ENCODE data around the gene ENTHD1.

Gene ENTHD1

GRCh38 chr22:39819429-39819828 is 74.1 kb downstream of the ENTHD1 start:
- Mint-ChIP-seq H3K36me3 (ENCODE audit: low read depth) (no peaks in the 10 kb centered on the region), H3K4me3 (no peak overlapping the region), H3K9me3 (no peaks in the 10 kb centered on the region), H3K27ac (no peak overlapping the region), H3K27me3 (no peaks in the 10 kb centered on the region), H3K4me1 (ENCODE audit: low read depth) (peaks cover 8% of the 10 kb centered on the region)
- DNase-seq: no peak

- no peak for DNase-seq
- no peaks in the 10 kb centered on the region for H3K9me3 Mint-ChIP-seq
- no peaks in the 10 kb centered on the region for H3K27me3 Mint-ChIP-seq
- peaks cover 8% of the 10 kb centered on the region for H3K4me1 Mint-ChIP-seq (ENCODE audit: low read depth)
- no peak overlapping the region for H3K27ac Mint-ChIP-seq
- H3K4me3 Mint-ChIP-seq: no peak overlapping the region
- no peaks in the 10 kb centered on the region for H3K36me3 Mint-ChIP-seq (ENCODE audit: low read depth)
Observed at GRCh38 chr22:39818094-39818493, 75.5 kb downstream of the ENTHD1 start.

GRCh38 chr22:39815932-39816331 is 77.6 kb downstream of the ENTHD1 start:
- Mint-ChIP-seq H3K4me1 (ENCODE audit: low read depth) (peaks cover 8% of the 10 kb centered on the region), H3K4me3 (no peak overlapping the region), H3K27ac (no peak overlapping the region), H3K9me3 (no peaks in the 10 kb centered on the region), H3K36me3 (ENCODE audit: low read depth) (no peaks in the 10 kb centered on the region), H3K27me3 (no peaks in the 10 kb centered on the region)
- no peak for DNase-seq

- Mint-ChIP-seq H3K27ac (no peak overlapping the region), H3K4me3 (no peak overlapping the region), H3K4me1 (ENCODE audit: low read depth) (peaks cover 10% of the 10 kb centered on the region), H3K27me3 (no peaks in the 10 kb centered on the region), H3K36me3 (ENCODE audit: low read depth) (no peaks in the 10 kb centered on the region), H3K9me3 (no peaks in the 10 kb centered on the region)
- DNase-seq: no peak
Observed at GRCh38 chr22:39814899-39815298, 78.7 kb downstream of the ENTHD1 start.

- Mint-ChIP-seq H3K27me3 (no peaks in the 10 kb centered on the region), H3K4me3 (no peak overlapping the region), H3K4me1 (ENCODE audit: low read depth) (peaks cover 24% of the 10 kb centered on the region), H3K27ac (no peak overlapping the region), H3K9me3 (no peaks in the 10 kb centered on the region), H3K36me3 (ENCODE audit: low read depth) (no peaks in the 10 kb centered on the region)
- no peak for DNase-seq
Observed at GRCh38 chr22:39809772-39810557, 83.6 kb downstream of the ENTHD1 start.

GRCh38 chr22:39808081-39808480 is 85.5 kb downstream of the ENTHD1 start:
- H3K36me3 Mint-ChIP-seq (ENCODE audit: low read depth): no peaks in the 10 kb centered on the region
- DNase-seq: no peak

GRCh38 chr22:39806109-39806508 is 87.5 kb downstream of the ENTHD1 start:
- Mint-ChIP-seq H3K9me3 (no peaks in the 10 kb centered on the region), H3K27ac (no peak overlapping the region), H3K27me3 (peaks cover 2% of the 10 kb centered on the region), H3K36me3 (ENCODE audit: low read depth) (no peaks in the 10 kb centered on the region), H3K4me3 (no peak overlapping the region), H3K4me1 (ENCODE audit: low read depth) (peaks cover 22% of the 10 kb centered on the region)
- DNase-seq: no peak

More at GRCh38 chr22:39808081-39808480, 85.5 kb downstream of the ENTHD1 start:
- Mint-ChIP-seq H3K4me1 (ENCODE audit: low read depth) (peaks cover 22% of the 10 kb centered on the region), H3K27ac (no peak overlapping the region), H3K4me3 (no peak overlapping the region), H3K27me3 (peaks cover 2% of the 10 kb centered on the region), H3K9me3 (no peaks in the 10 kb centered on the region)

- Mint-ChIP-seq H3K27ac (no peak overlapping the region), H3K4me1 (ENCODE audit: low read depth) (peaks cover 20% of the 10 kb centered on the region), H3K36me3 (ENCODE audit: low read depth) (no peaks in the 10 kb centered on the region), H3K27me3 (peaks cover 2% of the 10 kb centered on the region), H3K4me3 (no peak overlapping the region), H3K9me3 (no peaks in the 10 kb centered on the region)
- no peak for DNase-seq
Observed at GRCh38 chr22:39805117-39805516, 88.4 kb downstream of the ENTHD1 start.

- no peak overlapping the region for H3K27ac Mint-ChIP-seq
- H3K9me3 Mint-ChIP-seq: peaks cover 12% of the 10 kb centered on the region
- peaks cover 10% of the 10 kb centered on the region for H3K4me1 Mint-ChIP-seq (ENCODE audit: low read depth)
- peaks cover 2% of the 10 kb centered on the region for H3K27me3 Mint-ChIP-seq
- no peak overlapping the region for H3K4me3 Mint-ChIP-seq
- no peak for DNase-seq
- H3K36me3 Mint-ChIP-seq (ENCODE audit: low read depth): no peaks in the 10 kb centered on the region
Observed at GRCh38 chr22:39802682-39803081, 90.9 kb downstream of the ENTHD1 start.

GRCh38 chr22:39800790-39801520 is 92.6 kb downstream of the ENTHD1 start:
- DNase-seq: no peak
- Mint-ChIP-seq H3K4me3 (no peak overlapping the region), H3K27me3 (peaks cover 2% of the 10 kb centered on the region), H3K27ac (no peak overlapping the region), H3K4me1 (ENCODE audit: low read depth) (peaks cover 8% of the 10 kb centered on the region), H3K9me3 (peaks cover 24% of the 10 kb centered on the region), H3K36me3 (ENCODE audit: low read depth) (no peaks in the 10 kb centered on the region)

GRCh38 chr22:39797528-39798147 is 95.9 kb downstream of the ENTHD1 start:
- no peaks in the 10 kb centered on the region for H3K27me3 Mint-ChIP-seq
- DNase-seq: no peak
- H3K9me3 Mint-ChIP-seq: peaks cover 34% of the 10 kb centered on the region
- H3K27ac Mint-ChIP-seq: no peak overlapping the region
- H3K4me1 Mint-ChIP-seq (ENCODE audit: low read depth): no peaks in the 10 kb centered on the region
- no peaks in the 10 kb centered on the region for H3K36me3 Mint-ChIP-seq (ENCODE audit: low read depth)
- no peak overlapping the region for H3K4me3 Mint-ChIP-seq

GRCh38 chr22:39789788-39790187 is 103.8 kb downstream of the ENTHD1 start:
- H3K4me1 Mint-ChIP-seq (ENCODE audit: low read depth): peaks cover 7% of the 10 kb centered on the region
- H3K36me3 Mint-ChIP-seq (ENCODE audit: low read depth): no peaks in the 10 kb centered on the region
- H3K27ac Mint-ChIP-seq: no peak overlapping the region
- no peak for DNase-seq
- H3K9me3 Mint-ChIP-seq: peaks cover 6% of the 10 kb centered on the region
- H3K27me3 Mint-ChIP-seq: no peaks in the 10 kb centered on the region
- H3K4me3 Mint-ChIP-seq: no peak overlapping the region

- Mint-ChIP-seq H3K4me1 (ENCODE audit: low read depth) (peaks cover 7% of the 10 kb centered on the region), H3K9me3 (no peaks in the 10 kb centered on the region), H3K4me3 (no peak overlapping the region)
Observed at GRCh38 chr22:39785232-39785631, 108.3 kb downstream of the ENTHD1 start.

GRCh38 chr22:39777716-39778454 is 115.7 kb downstream of the ENTHD1 start:
- no peak overlapping the region for H3K4me3 Mint-ChIP-seq
- H3K9me3 Mint-ChIP-seq: no peaks in the 10 kb centered on the region
- DNase-seq: no peak
- H3K27me3 Mint-ChIP-seq: no peaks in the 10 kb centered on the region
- no peak overlapping the region for H3K27ac Mint-ChIP-seq
- H3K36me3 Mint-ChIP-seq (ENCODE audit: low read depth): no peaks in the 10 kb centered on the region
- peaks cover 33% of the 10 kb centered on the region for H3K4me1 Mint-ChIP-seq (ENCODE audit: low read depth)

More at GRCh38 chr22:39785232-39785631, 108.3 kb downstream of the ENTHD1 start:
- H3K27me3 Mint-ChIP-seq: no peaks in the 10 kb centered on the region
- no peak overlapping the region for H3K27ac Mint-ChIP-seq
- no peaks in the 10 kb centered on the region for H3K36me3 Mint-ChIP-seq (ENCODE audit: low read depth)
- no peak for DNase-seq
